ENCODE data around the gene PPP2R5A.

DNA sequence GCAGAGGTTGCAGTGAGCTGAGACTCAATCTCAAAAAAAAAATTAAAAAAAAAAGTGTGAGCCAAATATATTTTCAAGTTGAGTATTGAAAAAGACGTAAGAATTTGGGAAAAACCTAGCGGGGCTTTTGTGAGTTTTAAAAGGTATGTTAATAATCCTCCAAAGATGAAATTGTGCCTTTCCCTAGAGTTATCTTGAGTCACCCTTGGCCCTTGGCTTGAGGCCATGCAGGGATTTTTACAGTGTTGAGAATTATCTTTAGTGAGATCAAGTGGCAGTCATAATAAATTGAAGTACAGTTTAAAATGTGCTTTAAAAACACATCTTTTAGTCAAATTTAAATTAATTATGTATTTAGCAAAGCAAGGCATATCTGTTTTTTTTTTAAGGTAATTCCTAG is 32.7 kb downstream of the PPP2R5A start:
- TF ChIP-seq, protein P1, sequence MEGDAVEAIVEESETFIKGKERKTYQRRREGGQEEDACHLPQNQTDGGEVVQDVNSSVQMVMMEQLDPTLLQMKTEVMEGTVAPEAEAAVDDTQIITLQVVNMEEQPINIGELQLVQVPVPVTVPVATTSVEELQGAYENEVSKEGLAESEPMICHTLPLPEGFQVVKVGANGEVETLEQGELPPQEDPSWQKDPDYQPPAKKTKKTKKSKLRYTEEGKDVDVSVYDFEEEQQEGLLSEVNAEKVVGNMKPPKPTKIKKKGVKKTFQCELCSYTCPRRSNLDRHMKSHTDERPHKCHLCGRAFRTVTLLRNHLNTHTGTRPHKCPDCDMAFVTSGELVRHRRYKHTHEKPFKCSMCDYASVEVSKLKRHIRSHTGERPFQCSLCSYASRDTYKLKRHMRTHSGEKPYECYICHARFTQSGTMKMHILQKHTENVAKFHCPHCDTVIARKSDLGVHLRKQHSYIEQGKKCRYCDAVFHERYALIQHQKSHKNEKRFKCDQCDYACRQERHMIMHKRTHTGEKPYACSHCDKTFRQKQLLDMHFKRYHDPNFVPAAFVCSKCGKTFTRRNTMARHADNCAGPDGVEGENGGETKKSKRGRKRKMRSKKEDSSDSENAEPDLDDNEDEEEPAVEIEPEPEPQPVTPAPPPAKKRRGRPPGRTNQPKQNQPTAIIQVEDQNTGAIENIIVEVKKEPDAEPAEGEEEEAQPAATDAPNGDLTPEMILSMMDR (IDR thresholded peaks at IDR 0.05) = no peak
- TF ChIP-seq POLR2A (IDR thresholded peaks at IDR 0.05) = no peak

Measured in heart left ventricle (tissue), 13 donors.